Parathyroid adenoma (tissue), 2 donors: ENCODE data around the gene ODF2L.

ENCODE experiments used
- H2AFZ ChIP-seq: fragments of 300-600 bp; sonication (generic); one replicate; pipeline ENCODE4 v1.7.0; 2017; ENCODE audit warnings: antibody characterized with exemption, mild to moderate bottlenecking
- H3K27ac ChIP-seq: fragments of 300-600 bp; sonication (generic); one replicate; pipeline ENCODE4 v1.7.0; 2017
- H3K27me3 ChIP-seq: fragments of 300-600 bp; sonication (generic); one replicate; pipeline ENCODE4 v1.7.0; 2017; ENCODE audit warnings: low read length; ENCODE audit not compliant: control insufficient read depth, insufficient read depth
- H3K36me3 ChIP-seq: fragments of 300-600 bp; sonication (generic); one replicate; pipeline ENCODE4 v1.7.0; 2017; ENCODE audit warnings: low read length; ENCODE audit not compliant: control insufficient read depth, insufficient read depth
- H3K4me1 ChIP-seq: fragments of 300-600 bp; sonication (generic); one replicate; pipeline ENCODE4 v1.7.0; 2017; ENCODE audit warnings: control low read depth
- H3K4me2 ChIP-seq: fragments of 300-600 bp; sonication (generic); one replicate; pipeline ENCODE4 v1.7.0; 2017; ENCODE audit warnings: low read length
- H3K4me3 ChIP-seq: fragments of 300-600 bp; sonication (generic); one replicate; pipeline ENCODE4 v1.7.0; 2017; ENCODE audit warnings: low read depth, low read length
- H3K79me2 ChIP-seq: fragments of 300-600 bp; sonication (generic); one replicate; pipeline ENCODE4 v1.7.0; 2017; ENCODE audit warnings: control low read depth
- H3K9ac ChIP-seq: fragments of 300-600 bp; sonication (generic); one replicate; pipeline ENCODE4 v1.7.0; 2017; ENCODE audit warnings: mild to moderate bottlenecking
- H3K9me3 ChIP-seq: fragments of 300-600 bp; sonication (generic); one replicate; pipeline ENCODE4 v1.7.0; 2017; ENCODE audit warnings: low read length; ENCODE audit not compliant: control insufficient read depth
- TF ChIP-seq, protein P1 (sequence below): fragments of 300-600 bp; sonication (generic); IDR thresholded peaks from one replicate; pipeline ENCODE4 v1.7.0; 2017; ENCODE audit warnings: antibody characterized with exemption, mild to moderate bottlenecking
- donor health status: primary hyperparathyroidism.

Gene ODF2L

DNA sequence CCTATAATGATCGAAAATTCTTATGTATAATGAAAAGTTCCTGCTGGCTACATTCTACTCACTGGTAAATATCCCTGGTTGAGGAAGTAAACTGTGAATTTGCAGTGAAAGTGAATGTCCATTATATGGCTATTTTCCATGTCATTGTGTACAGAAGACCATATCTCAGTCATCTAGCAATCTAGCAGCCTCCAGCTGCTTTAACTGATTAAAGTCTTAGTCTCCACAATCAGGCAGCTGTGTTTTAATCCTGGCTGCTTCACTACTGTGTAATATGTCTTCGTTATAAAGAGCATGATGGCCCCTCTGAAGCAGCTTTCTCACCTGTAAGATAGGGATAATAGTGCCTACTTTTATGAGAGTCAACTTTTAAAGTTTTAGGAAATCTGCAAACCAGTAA lies 39.2 kb upstream of the ODF2L start:
- Histone ChIP-seq H3K36me3 (no peaks in the 10 kb centered on the region), H3K4me2 (no peak overlapping the region), H3K4me3 (no peak overlapping the region), H3K9ac (no peak overlapping the region), H3K79me2 (no peaks in the 10 kb centered on the region), H3K27me3 (no peaks in the 10 kb centered on the region), H3K9me3 (no peaks in the 10 kb centered on the region), H3K4me1 (peaks cover 2% of the 10 kb centered on the region), H3K27ac (no peak overlapping the region), H2AFZ (no peak overlapping the region)
- TF ChIP-seq, protein P1, sequence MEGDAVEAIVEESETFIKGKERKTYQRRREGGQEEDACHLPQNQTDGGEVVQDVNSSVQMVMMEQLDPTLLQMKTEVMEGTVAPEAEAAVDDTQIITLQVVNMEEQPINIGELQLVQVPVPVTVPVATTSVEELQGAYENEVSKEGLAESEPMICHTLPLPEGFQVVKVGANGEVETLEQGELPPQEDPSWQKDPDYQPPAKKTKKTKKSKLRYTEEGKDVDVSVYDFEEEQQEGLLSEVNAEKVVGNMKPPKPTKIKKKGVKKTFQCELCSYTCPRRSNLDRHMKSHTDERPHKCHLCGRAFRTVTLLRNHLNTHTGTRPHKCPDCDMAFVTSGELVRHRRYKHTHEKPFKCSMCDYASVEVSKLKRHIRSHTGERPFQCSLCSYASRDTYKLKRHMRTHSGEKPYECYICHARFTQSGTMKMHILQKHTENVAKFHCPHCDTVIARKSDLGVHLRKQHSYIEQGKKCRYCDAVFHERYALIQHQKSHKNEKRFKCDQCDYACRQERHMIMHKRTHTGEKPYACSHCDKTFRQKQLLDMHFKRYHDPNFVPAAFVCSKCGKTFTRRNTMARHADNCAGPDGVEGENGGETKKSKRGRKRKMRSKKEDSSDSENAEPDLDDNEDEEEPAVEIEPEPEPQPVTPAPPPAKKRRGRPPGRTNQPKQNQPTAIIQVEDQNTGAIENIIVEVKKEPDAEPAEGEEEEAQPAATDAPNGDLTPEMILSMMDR, result no peak

DNA sequence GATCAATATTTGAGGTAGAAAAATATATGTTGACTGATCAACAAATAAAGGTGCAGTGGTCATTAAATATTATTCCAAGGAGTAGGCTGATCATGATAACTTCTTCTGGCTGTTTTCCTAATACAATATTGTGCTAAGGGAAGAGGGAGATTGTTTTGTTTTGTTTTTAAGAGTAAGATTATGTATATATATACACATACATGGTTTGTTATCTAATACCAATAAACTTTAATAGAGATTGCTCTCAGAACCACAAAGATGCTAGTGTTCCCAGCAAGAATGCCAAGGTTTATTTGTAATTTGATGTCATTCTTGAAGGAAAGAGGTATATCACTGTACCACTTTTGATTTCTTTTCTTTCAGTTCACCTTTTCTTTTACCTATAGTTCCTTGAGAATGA lies 37.9 kb upstream of the ODF2L start:
- peaks cover 10% of the 10 kb centered on the region for H3K4me1 ChIP-seq
- no peak overlapping the region for H3K9ac ChIP-seq
- TF ChIP-seq, protein P1, result no peak
- H3K27ac ChIP-seq, result no peak overlapping the region
- H3K4me2 ChIP-seq, result no peak overlapping the region
- no peaks in the 10 kb centered on the region for H3K9me3 ChIP-seq
- H3K79me2 ChIP-seq, result no peaks in the 10 kb centered on the region
- no peak overlapping the region for H3K4me3 ChIP-seq
- no peaks in the 10 kb centered on the region for H3K36me3 ChIP-seq
- H2AFZ ChIP-seq, result no peak overlapping the region
- no peaks in the 10 kb centered on the region for H3K27me3 ChIP-seq

DNA sequence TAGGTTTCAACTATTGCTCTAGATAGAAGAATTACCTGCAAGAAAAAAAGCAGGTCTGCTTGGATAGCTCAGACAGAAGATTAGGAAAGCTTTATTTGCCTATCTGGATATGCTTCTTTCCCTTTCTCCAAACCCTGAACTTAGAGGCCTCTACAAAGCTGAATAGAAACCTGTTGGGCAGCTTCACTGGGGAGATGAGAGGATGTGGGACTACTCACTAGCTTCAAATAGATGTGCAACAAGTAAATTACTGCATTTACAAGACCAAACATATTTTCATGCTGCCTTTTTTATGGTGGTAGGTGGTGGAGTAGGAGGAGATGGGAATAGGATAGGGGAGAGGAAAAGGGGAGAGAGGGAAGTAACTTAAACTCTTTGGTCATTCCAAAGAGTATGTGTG lies 34.3 kb upstream of the ODF2L start:
- no peaks in the 10 kb centered on the region for H3K79me2 ChIP-seq
- peaks cover 10% of the 10 kb centered on the region for H3K4me1 ChIP-seq
- H3K27me3 ChIP-seq, result no peaks in the 10 kb centered on the region
- H3K9me3 ChIP-seq, result no peaks in the 10 kb centered on the region
- peak overlapping the region; percentile 54 for H3K4me2 ChIP-seq
- H3K27ac ChIP-seq, result peak overlapping the region; percentile 80
- no peaks in the 10 kb centered on the region for H3K36me3 ChIP-seq
- TF ChIP-seq, protein P1, result no peak
- no peak overlapping the region for H3K9ac ChIP-seq
- peak overlapping the region; percentile 56 for H2AFZ ChIP-seq
- no peak overlapping the region for H3K4me3 ChIP-seq

DNA sequence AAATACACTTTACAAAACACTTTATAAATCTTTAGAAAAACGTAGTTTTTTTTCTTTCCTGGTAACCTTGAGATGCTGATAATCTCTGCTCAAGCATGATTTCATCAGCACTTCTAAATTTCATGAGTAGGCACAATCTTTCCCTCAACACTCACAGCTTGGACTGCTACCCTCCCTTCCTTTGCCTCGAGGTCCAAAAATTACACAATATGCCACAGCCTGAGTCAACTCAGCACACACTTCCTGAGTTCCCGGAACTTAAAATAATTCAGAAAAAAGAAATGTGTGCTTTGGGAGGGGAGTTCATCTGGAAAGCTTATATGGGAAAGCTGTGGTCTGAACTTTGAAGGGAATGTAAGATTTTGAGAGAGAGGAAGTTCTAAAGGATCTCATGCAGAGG lies 33.7 kb upstream of the ODF2L start:
- no peak overlapping the region for H3K4me3 ChIP-seq
- TF ChIP-seq, protein P1, result no peak
- H3K4me2 ChIP-seq, result peak overlapping the region; percentile 54
- H3K4me1 ChIP-seq, result peaks cover 10% of the 10 kb centered on the region
- peak overlapping the region; percentile 80 for H3K27ac ChIP-seq
- no peak overlapping the region for H3K9ac ChIP-seq
- no peaks in the 10 kb centered on the region for H3K27me3 ChIP-seq
- H3K36me3 ChIP-seq, result no peaks in the 10 kb centered on the region
- no peaks in the 10 kb centered on the region for H3K79me2 ChIP-seq
- H3K9me3 ChIP-seq, result no peaks in the 10 kb centered on the region
- peak overlapping the region; percentile 56 for H2AFZ ChIP-seq

DNA sequence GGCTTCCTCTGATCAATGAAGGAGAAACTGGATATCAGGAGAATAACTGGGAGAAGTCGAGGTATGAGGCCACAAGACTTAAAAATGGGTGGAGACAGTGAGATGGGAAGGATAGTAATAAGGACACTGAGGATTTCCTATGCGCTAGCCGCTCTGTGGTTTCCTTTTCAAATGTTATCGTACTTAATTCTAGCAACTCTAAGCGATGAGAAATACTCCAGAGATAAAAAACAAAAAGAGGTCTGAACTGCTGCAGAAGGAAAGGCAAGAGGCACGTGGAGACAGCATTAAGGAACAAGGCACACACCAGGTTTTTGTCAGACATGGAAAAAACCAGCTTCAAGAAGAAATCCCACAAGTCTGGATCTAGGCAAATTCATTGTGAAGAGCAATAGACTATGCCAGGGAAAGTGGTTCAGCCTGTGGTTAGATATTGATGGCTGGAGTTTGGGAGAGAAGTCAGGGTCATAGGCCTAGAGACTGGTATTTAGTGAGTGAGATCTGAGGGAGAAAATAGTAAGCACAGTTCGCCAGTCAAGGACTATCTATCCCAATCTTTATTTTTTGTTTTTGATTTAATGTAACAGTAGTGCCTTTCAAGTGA lies 33.1 kb upstream of the ODF2L start:
- peak overlapping the region; percentile 80 for H3K27ac ChIP-seq
- peak overlapping the region; percentile 54 for H3K4me2 ChIP-seq
- H3K4me3 ChIP-seq, result no peak overlapping the region
- H3K9ac ChIP-seq, result no peak overlapping the region
- no peaks in the 10 kb centered on the region for H3K36me3 ChIP-seq
- no peaks in the 10 kb centered on the region for H3K27me3 ChIP-seq
- peaks cover 10% of the 10 kb centered on the region for H3K4me1 ChIP-seq
- TF ChIP-seq, protein P1, result no peak
- H3K79me2 ChIP-seq, result no peaks in the 10 kb centered on the region
- no peaks in the 10 kb centered on the region for H3K9me3 ChIP-seq
- peak overlapping the region; percentile 38 for H2AFZ ChIP-seq
